GM13976 (cell line): Measurements from ENCODE around the gene GRN.

Source experiments
- DNase-seq: peaks from one replicate; pipeline ENCODE4 v3.0.0; 2012; ENCODE audit warnings: low spot score
- in situ Hi-C: fragments of 300-500 bp; cut with MboI; formaldehyde crosslinking; loops from one replicate; pipeline ENCODE4 v1.12.0; 2022; ENCODE audit warnings: low sequenced_read_pairs, mixed read lengths, inconsistent platforms; ENCODE audit not compliant: unreplicated experiment
- TF ChIP-seq, protein P1 (sequence below): IDR thresholded peaks from 2 replicates; pipeline ENCODE4 v1.5.1; 2012; ENCODE audit warnings: borderline replicate concordance, mild to moderate bottlenecking; ENCODE audit not compliant: insufficient read depth; ENCODE audit errors: extremely low read depth, missing control alignments, control extremely low read depth

GRN gene

GRCh38 chr17:44314524-44314868 is 30.6 kb upstream of the GRN start:
- TF ChIP-seq, protein P1, sequence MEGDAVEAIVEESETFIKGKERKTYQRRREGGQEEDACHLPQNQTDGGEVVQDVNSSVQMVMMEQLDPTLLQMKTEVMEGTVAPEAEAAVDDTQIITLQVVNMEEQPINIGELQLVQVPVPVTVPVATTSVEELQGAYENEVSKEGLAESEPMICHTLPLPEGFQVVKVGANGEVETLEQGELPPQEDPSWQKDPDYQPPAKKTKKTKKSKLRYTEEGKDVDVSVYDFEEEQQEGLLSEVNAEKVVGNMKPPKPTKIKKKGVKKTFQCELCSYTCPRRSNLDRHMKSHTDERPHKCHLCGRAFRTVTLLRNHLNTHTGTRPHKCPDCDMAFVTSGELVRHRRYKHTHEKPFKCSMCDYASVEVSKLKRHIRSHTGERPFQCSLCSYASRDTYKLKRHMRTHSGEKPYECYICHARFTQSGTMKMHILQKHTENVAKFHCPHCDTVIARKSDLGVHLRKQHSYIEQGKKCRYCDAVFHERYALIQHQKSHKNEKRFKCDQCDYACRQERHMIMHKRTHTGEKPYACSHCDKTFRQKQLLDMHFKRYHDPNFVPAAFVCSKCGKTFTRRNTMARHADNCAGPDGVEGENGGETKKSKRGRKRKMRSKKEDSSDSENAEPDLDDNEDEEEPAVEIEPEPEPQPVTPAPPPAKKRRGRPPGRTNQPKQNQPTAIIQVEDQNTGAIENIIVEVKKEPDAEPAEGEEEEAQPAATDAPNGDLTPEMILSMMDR = no peak
- DNase-seq = peak; percentile 17
- in situ Hi-C loops = no loop called here

DNA sequence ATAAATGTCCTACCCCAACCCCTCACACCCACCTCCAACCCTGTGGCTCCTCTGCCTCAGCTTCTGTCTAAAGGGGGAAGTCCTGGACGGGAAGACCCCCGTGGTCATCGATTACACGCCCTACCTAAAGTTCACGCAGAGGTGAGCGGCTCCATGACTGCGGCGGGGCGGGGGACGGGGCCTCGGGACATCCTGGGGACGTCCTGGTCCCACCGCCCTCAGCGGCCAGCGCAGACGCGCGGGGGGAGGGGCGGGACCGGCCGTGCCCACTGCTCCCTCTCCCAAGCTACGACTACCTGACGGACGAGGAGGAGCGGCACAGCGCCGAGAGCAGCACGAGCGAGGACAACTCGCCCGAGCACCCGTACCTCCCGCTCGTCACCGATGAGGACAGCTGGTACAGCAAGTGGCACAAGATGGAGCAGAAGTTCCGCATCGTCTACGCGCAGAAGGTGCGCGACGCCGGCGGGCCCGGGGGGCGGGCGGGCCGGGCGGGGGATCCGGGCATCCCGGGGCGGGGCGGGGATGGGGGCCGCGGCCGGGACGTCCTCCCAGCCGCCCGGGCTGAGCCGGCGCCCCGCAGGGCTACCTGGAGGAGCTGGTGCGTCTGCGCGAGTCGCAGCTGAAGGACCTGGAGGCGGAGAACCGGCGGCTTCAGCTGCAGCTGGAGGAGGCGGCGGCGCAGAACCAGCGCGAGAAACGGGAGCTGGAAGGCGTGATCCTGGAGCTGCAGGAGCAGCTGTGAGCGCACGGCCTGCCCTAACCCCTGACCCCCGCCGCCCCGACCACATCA is 30.0 kb upstream of the GRN start:
- in situ Hi-C loops = no loop called here

GRCh38 chr17:44315760-44316731 is 29.1 kb upstream of the GRN start:
- DNase-seq = peak; percentile 32
- TF ChIP-seq, protein P1 = no peak
- in situ Hi-C loops = no loop called here

More for the DNA sequence above, 30.0 kb upstream of the GRN start:
- DNase-seq = peak; percentile 83
- TF ChIP-seq, protein P1 = no peak

- in situ Hi-C loops = no loop called here
- TF ChIP-seq, protein P1 = no peak
These were observed 27.6 kb upstream of the GRN start for GRCh38 chr17:44317545-44317944.

DNA sequence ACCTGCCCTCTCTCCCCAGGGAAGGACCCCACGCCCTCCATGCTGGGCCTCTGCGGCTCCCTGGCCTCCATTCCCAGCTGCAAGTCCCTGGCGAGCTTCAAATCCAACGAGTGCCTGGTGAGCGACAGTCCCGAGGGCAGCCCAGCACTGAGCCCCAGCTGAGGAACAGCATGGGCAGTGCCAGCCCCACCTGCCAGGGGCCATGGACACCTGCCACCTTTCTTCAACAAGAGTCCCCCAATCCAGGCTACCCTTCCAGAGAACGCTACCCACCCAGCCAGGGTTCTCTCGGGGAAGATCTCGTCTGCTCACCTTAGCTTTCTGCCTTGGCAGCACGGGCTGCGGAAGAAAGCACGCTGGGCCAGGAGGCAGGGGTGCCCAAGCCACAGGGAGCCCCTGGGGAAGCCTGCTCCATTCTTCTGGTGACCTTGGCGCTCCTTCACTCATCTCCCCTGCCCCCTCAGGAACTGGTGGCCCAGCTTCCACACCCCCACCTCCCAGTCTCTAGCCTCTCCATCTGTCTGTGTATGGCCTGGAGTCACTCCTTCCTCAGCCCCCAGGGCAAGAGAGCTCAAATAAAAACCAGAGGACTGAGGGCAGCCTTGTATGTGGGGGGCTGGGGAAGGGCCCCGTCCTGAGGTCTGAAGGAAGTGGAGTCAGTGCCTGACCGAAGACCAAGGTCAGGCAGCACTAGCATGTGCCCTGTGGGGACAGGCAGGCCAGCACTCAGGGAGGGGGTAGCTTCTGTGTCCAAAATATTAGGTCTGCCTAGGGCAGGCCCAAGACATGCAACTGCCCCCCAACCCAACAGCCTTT is 26.8 kb upstream of the GRN start:
- TF ChIP-seq, protein P1 = no peak
- in situ Hi-C loops = no loop called here

More at GRCh38 chr17:44317545-44317944, 27.6 kb upstream of the GRN start:
- peak; percentile 8 for DNase-seq

GRCh38 chr17:44320066-44320465 is 25.0 kb upstream of the GRN start:
- in situ Hi-C loops = no loop called here
- TF ChIP-seq, protein P1 = no peak
- no peak for DNase-seq

More for the DNA sequence above, 26.8 kb upstream of the GRN start:
- DNase-seq = peak; percentile 20
